ENCODE results near the gene TOR1B.

GRCh38 chr9:129761901-129762369 is 41.0 kb upstream of the TOR1B start:
- TF ChIP-seq POLR2A (IDR thresholded peaks at IDR 0.05; ENCODE audit: low read depth, low read length) (no peak), CTCF (conservative IDR thresholded peaks at IDR 0.05; ENCODE audit: low read depth, low read length) (no peak)

All from IMR-90 (cell line).